HepG2 (cell line): ENCODE measurements around the gene ABHD18.

Experiments
- CREB3 ChIP-seq: sonication (generic); formaldehyde crosslinking; IDR thresholded peaks from 2 replicates; pipeline ENCODE4 v1.5.0; 2020; ENCODE audit warnings: missing genetic modification reagents
- EZH2 ChIP-seq: conservative IDR thresholded peaks from 2 replicates; pipeline ENCODE4 v1.6.1; 2012; ENCODE audit warnings: mild to moderate bottlenecking, low read depth, low read length, moderate library complexity
- ZBTB49 ChIP-seq: sonication (generic); formaldehyde crosslinking; IDR thresholded peaks from 2 replicates; pipeline ENCODE4 v1.4.0; 2020; ENCODE audit warnings: missing genetic modification reagents, borderline replicate concordance
- ZNF510 ChIP-seq: sonication (generic); formaldehyde crosslinking; IDR thresholded peaks from 2 replicates; pipeline ENCODE4 v1.4.0; 2020; ENCODE audit warnings: low read depth, mild to moderate bottlenecking, missing genetic modification reagents
- TF ChIP-seq, protein P1 (sequence below): sonication (generic); formaldehyde crosslinking; IDR thresholded peaks from 2 replicates; pipeline ENCODE4 v1.4.0; 2020; ENCODE audit warnings: mild to moderate bottlenecking, missing genetic modification reagents
- TF ChIP-seq, protein P2 (sequence below), 2 experiments: sonication (generic) in 1 of 2; formaldehyde crosslinking in 1 of 2; IDR thresholded peaks; 2 replicates each; pipeline versions ENCODE4 v1.4.0 to v1.6.1; 2018 to 2020; ENCODE audit warnings: missing genetic modification reagents in 2 of 2, borderline replicate concordance in 1 of 2, low read depth in 1 of 2, mild to moderate bottlenecking in 1 of 2, missing biosample characterization in 1 of 2

- TF ChIP-seq, protein P1, sequence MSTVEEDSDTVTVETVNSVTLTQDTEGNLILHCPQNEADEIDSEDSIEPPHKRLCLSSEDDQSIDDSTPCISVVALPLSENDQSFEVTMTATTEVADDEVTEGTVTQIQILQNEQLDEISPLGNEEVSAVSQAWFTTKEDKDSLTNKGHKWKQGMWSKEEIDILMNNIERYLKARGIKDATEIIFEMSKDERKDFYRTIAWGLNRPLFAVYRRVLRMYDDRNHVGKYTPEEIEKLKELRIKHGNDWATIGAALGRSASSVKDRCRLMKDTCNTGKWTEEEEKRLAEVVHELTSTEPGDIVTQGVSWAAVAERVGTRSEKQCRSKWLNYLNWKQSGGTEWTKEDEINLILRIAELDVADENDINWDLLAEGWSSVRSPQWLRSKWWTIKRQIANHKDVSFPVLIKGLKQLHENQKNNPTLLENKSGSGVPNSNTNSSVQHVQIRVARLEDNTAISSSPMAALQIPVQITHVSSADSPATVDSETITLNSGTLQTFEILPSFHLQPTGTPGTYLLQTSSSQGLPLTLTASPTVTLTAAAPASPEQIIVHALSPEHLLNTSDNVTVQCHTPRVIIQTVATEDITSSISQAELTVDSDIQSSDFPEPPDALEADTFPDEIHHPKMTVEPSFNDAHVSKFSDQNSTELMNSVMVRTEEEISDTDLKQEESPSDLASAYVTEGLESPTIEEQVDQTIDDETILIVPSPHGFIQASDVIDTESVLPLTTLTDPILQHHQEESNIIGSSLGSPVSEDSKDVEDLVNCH, result no peak
- TF ChIP-seq, protein P2, sequence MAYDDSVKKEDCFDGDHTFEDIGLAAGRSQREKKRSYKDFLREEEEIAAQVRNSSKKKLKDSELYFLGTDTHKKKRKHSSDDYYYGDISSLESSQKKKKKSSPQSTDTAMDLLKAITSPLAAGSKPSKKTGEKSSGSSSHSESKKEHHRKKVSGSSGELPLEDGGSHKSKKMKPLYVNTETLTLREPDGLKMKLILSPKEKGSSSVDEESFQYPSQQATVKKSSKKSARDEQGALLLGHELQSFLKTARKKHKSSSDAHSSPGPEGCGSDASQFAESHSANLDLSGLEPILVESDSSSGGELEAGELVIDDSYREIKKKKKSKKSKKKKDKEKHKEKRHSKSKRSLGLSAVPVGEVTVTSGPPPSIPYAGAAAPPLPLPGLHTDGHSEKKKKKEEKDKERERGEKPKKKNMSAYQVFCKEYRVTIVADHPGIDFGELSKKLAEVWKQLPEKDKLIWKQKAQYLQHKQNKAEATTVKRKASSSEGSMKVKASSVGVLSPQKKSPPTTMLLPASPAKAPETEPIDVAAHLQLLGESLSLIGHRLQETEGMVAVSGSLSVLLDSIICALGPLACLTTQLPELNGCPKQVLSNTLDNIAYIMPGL (CRISPR knock-in tag; IDR thresholded peaks at IDR 0.05; ENCODE audit: borderline replicate concordance in 1 of 2, low read depth in 1 of 2), result peak; percentile 29 to 80; a peak in 3 of 4 replicates
- TF ChIP-seq CREB3 (CRISPR knock-in tag), result no peak
- TF ChIP-seq ZBTB49, result no peak
- TF ChIP-seq EZH2, result no peak
- no peak for TF ChIP-seq ZNF510 (CRISPR knock-in tag)
Measured at GRCh38 chr4:128061566-128062536, 96.6 kb downstream of the ABHD18 start.
